Caco-2 (cell line): ENCODE measurements around the gene MSX1. TPM values are rescaled to one million over a fixed set of nuclear protein-coding genes. Genes with fewer than 3 reads are reported as not detected.

Experiments used
- BruUV-seq: library from RNA; stranded (reverse); fragments of 400-500 nt; replicated peaks from 2 replicates; lab custom pipeline; 2021; lab: Mats Ljungman, UMichigan
- CTCF ChIA-PET: fragments of 300-600 bp; sonication (Branson Sonifier 250); formaldehyde crosslinking; loops from one replicate; lab custom pipeline; 2022; ENCODE audit warnings: antibody characterized with exemption; lab: Charles Lee
- POLR2A ChIA-PET: fragments of 300-600 bp; sonication (Branson Sonifier 250); formaldehyde crosslinking; loops from one replicate; lab custom pipeline; 2022; ENCODE audit warnings: antibody characterized with exemption; lab: Charles Lee
- DNase-seq, 2 experiments: peaks; one replicate each; pipeline versions ENCODE4 v3.0.0 to v3.0.0-alpha.2; 2020 to 2022
- H3K27me3 ChIP-seq: replicated peaks from 2 replicates; pipeline ENCODE4 v1.6.0; 2011; ENCODE audit warnings: low read length; ENCODE audit not compliant: control insufficient read depth, insufficient read depth
- H3K36me3 ChIP-seq: 2 replicates; pipeline ENCODE4 v1.5.1; 2011; ENCODE audit warnings: low read length; ENCODE audit not compliant: control insufficient read depth, insufficient read depth
- H3K4me1 ChIP-seq: fragments of 250-450 bp; sonication (Bioruptor Pico); 2 replicates; pipeline ENCODE4 v1.5.1; 2020; ENCODE audit warnings: mild to moderate bottlenecking
- H3K4me3 ChIP-seq: 2 replicates; pipeline ENCODE4 v1.5.1; 2011; ENCODE audit warnings: low read depth, mild to moderate bottlenecking, control low read depth, low read length
- H3K9me3 ChIP-seq: fragments of 250-450 bp; sonication (Bioruptor Pico); 2 replicates; pipeline ENCODE4 v1.5.1; 2020; ENCODE audit warnings: mild to moderate bottlenecking, moderate library complexity
- H3K27ac Mint-ChIP-seq: one replicate; pipeline ENCODE4 v1.8.0; 2022; ENCODE audit warnings: mixed read lengths; ENCODE audit not compliant: unreplicated experiment
- H3K27me3 Mint-ChIP-seq: one replicate; pipeline ENCODE4 v1.8.0; 2022; ENCODE audit warnings: mixed read lengths; ENCODE audit not compliant: insufficient read depth, unreplicated experiment
- H3K36me3 Mint-ChIP-seq: one replicate; pipeline ENCODE4 v1.8.0; 2022; ENCODE audit warnings: mild to moderate bottlenecking, mixed read lengths; ENCODE audit not compliant: insufficient read depth, unreplicated experiment
- H3K4me1 Mint-ChIP-seq: one replicate; pipeline ENCODE4 v1.8.0; 2022; ENCODE audit warnings: low read depth, mixed read lengths; ENCODE audit not compliant: unreplicated experiment
- H3K4me3 Mint-ChIP-seq: one replicate; pipeline ENCODE4 v1.8.0; 2022; ENCODE audit warnings: mild to moderate bottlenecking, moderate library complexity, mixed read lengths; ENCODE audit not compliant: unreplicated experiment
- H3K9me3 Mint-ChIP-seq: one replicate; pipeline ENCODE4 v1.8.0; 2022; ENCODE audit warnings: mixed read lengths; ENCODE audit not compliant: unreplicated experiment
- CTCF ChIP-seq, 2 experiments: fragments of 200-600 bp in 1 of 2; IDR thresholded peaks; 1 replicate in 1 of 2; 2 replicates in 1 of 2; pipeline versions ENCODE4 v1.5.1 to v1.8.0; 2011 to 2022; ENCODE audit warnings: antibody characterized with exemption in 1 of 2, control low read depth in 1 of 2, inconsistent platforms in 1 of 2, low read depth in 1 of 2, low read length in 1 of 2, mild to moderate bottlenecking in 1 of 2, moderate library complexity in 1 of 2; ENCODE audit not compliant: insufficient read depth in 1 of 2, severe bottlenecking in 1 of 2, unreplicated experiment in 1 of 2
- intact Hi-C: fragments of 100-400 bp; cut with micrococcal nuclease; formaldehyde crosslinking; loops from one replicate; pipeline ENCODE4 v1.10.0; 2022; ENCODE audit not compliant: unreplicated experiment
- total RNA-seq: library from RNA; stranded (reverse); gene quantifications from 2 replicates; pipeline ENCODE4 v1.2.3, GENCODE V29; 2022

Gene MSX1
- total RNA-seq, 1 experiment from 2014 or later, result 35.1 TPM

- H3K36me3 ChIP-seq, result no peaks in the 10 kb centered on the region
- DNase-seq, result no peak
- H3K27ac Mint-ChIP-seq, result no peak overlapping the region
- peak overlapping the region; percentile 15; the same call in 1 of the 2 replicates for H3K4me3 ChIP-seq
- no peak for TF ChIP-seq CTCF (IDR thresholded peaks at IDR 0.05; ENCODE audit: insufficient read depth in 1 of 2, low read depth in 1 of 2, low read length in 1 of 2, severe bottlenecking in 1 of 2, unreplicated experiment in 1 of 2)
- no peaks in the 10 kb centered on the region for H3K9me3 Mint-ChIP-seq
- no peaks in the 10 kb centered on the region for H3K9me3 ChIP-seq
- BruUV-seq, result no TSS peak
- H3K27me3 Mint-ChIP-seq, result no peaks in the 10 kb centered on the region
- CTCF ChIA-PET, result interaction anchor here (0.7 kb wide), 1 partner anchor 597 kb away, joined by 3 read pairs; no protein-coding TSS in a partner anchor
- H3K27me3 ChIP-seq, result no peaks in the 10 kb centered on the region
- intact Hi-C loops, result no loop called here
- POLR2A ChIA-PET, result no interaction called here
- peak overlapping the region; percentile 75 for H3K4me3 Mint-ChIP-seq
- H3K4me1 Mint-ChIP-seq, result no peaks in the 10 kb centered on the region
- H3K4me1 ChIP-seq, result peaks cover 7% of the 10 kb centered on the region; the same call in 1 of the 2 replicates
- peaks cover 5% of the 10 kb centered on the region for H3K36me3 Mint-ChIP-seq
Measured at GRCh38 chr4:4852591-4853362, 6.7 kb upstream of the MSX1 start.

- BruUV-seq, result no TSS peak
- Mint-ChIP-seq H3K27ac (no peak overlapping the region), H3K4me3 (peak overlapping the region; percentile 75), H3K27me3 (no peaks in the 10 kb centered on the region), H3K4me1 (no peaks in the 10 kb centered on the region), H3K9me3 (no peaks in the 10 kb centered on the region), H3K36me3 (peaks cover 5% of the 10 kb centered on the region)
- CTCF ChIA-PET, result no interaction called here
- Histone ChIP-seq H3K4me3 (peak overlapping the region; percentile 15; the same call in 1 of the 2 replicates), H3K36me3 (no peaks in the 10 kb centered on the region), H3K9me3 (no peaks in the 10 kb centered on the region), H3K4me1 (peaks cover 7% of the 10 kb centered on the region; the same call in 1 of the 2 replicates), H3K27me3 (no peaks in the 10 kb centered on the region)
- no peak for DNase-seq
- intact Hi-C loops, result no loop called here
- POLR2A ChIA-PET, result no interaction called here
- no peak for TF ChIP-seq CTCF (IDR thresholded peaks at IDR 0.05; ENCODE audit: insufficient read depth in 1 of 2, low read depth in 1 of 2, low read length in 1 of 2, severe bottlenecking in 1 of 2, unreplicated experiment in 1 of 2)
Measured at GRCh38 chr4:4853371-4853823, 6.1 kb upstream of the MSX1 start.

- no peaks in the 10 kb centered on the region for H3K27me3 ChIP-seq
- no peak for DNase-seq
- Mint-ChIP-seq H3K27me3 (no peaks in the 10 kb centered on the region), H3K27ac (no peak overlapping the region), H3K4me3 (no peak overlapping the region), H3K36me3 (peaks cover 5% of the 10 kb centered on the region), H3K9me3 (no peaks in the 10 kb centered on the region), H3K4me1 (no peaks in the 10 kb centered on the region)
- TF ChIP-seq CTCF (IDR thresholded peaks at IDR 0.05; ENCODE audit: insufficient read depth in 1 of 2, low read depth in 1 of 2, low read length in 1 of 2, severe bottlenecking in 1 of 2, unreplicated experiment in 1 of 2), result no peak
- BruUV-seq, result no TSS peak
- no peak overlapping the region for H3K4me3 ChIP-seq
- ChIA-PET CTCF (no interaction called here), POLR2A (no interaction called here)
- H3K36me3 ChIP-seq, result no peaks in the 10 kb centered on the region
- peaks cover 7% of the 10 kb centered on the region; the same call in 1 of the 2 replicates for H3K4me1 ChIP-seq
- H3K9me3 ChIP-seq, result no peaks in the 10 kb centered on the region
- intact Hi-C loops, result no loop called here
Measured at GRCh38 chr4:4853921-4854648, 5.4 kb upstream of the MSX1 start.
